SK-N-SH (cell line): ENCODE data around the gene BMP8A. TPM values are rescaled to one million over a fixed set of nuclear protein-coding genes. Genes with fewer than 3 reads are reported as not detected.

ENCODE experiments used
- CTCF ChIA-PET: fragments of 300-600, 350-600 bp; formaldehyde crosslinking; extraction: SDS; loops from one replicate; lab custom pipeline; 2021; lab: Yijun Ruan, JAX
- POLR2A ChIA-PET: fragments of 350-600 bp; sonication (Branson Sonifier 250); formaldehyde crosslinking; extraction: SDS; loops from one replicate; lab custom pipeline; 2020; ENCODE audit warnings: antibody characterized with exemption, inconsistent platforms; lab: Yijun Ruan, JAX
- DNase-seq: peaks from one replicate; pipeline ENCODE4 v3.0.0; 2012
- H2AFZ ChIP-seq: fragments of 200-600 bp; sonication (generic); 2 replicates; pipeline ENCODE4 v1.8.1; 2016; ENCODE audit warnings: antibody characterized with exemption, mild to moderate bottlenecking, low read depth
- H3F3A ChIP-seq: fragments of 200-600 bp; sonication (generic); replicated peaks from 2 replicates; pipeline ENCODE3; 2016; ENCODE audit warnings: antibody characterized with exemption, mild to moderate bottlenecking; ENCODE audit not compliant: insufficient read depth
- H3K27ac ChIP-seq, 2 experiments: fragments of 200-500 bp in 1 of 2; fragments of 200-600 bp in 1 of 2; sonication (Bioruptor generic) in 1 of 2; sonication (generic), shearing (Covaris generic) in 1 of 2; 2 replicates each; pipeline versions ENCODE4 v1.5.1 to v1.6.1; 2014 to 2016; ENCODE audit warnings: low read depth in 2 of 2, inconsistent platforms in 1 of 2, low read length in 1 of 2, mild to moderate bottlenecking in 1 of 2, mixed read lengths in 1 of 2
- H3K27me3 ChIP-seq: fragments of 200-600 bp; sonication (generic), shearing (Covaris generic); 2 replicates; pipeline ENCODE4 v1.6.1; 2016; ENCODE audit warnings: mixed run types; ENCODE audit not compliant: insufficient read depth
- H3K36me3 ChIP-seq, 2 experiments: fragments of 200-500 bp in 1 of 2; fragments of 200-600 bp in 1 of 2; sonication (Bioruptor generic) in 1 of 2; sonication (generic) in 1 of 2; replicated peaks in 1 of 2; 2 replicates each; pipeline versions ENCODE3 to v1.5.1; 2014 to 2016; ENCODE audit warnings: low read length in 1 of 2, mild to moderate bottlenecking in 1 of 2; ENCODE audit not compliant: insufficient read depth in 2 of 2, control insufficient read depth in 1 of 2
- H3K4me1 ChIP-seq, 2 experiments: fragments of 200-500 bp in 1 of 2; fragments of 200-600 bp in 1 of 2; sonication (Bioruptor generic) in 1 of 2; sonication (generic), shearing (Covaris generic) in 1 of 2; 2 replicates each; pipeline versions ENCODE4 v1.5.1 to v1.6.1; 2014 to 2016; ENCODE audit warnings: low read depth in 1 of 2, low read length in 1 of 2, mixed run types in 1 of 2; ENCODE audit not compliant: insufficient read depth in 2 of 2, control insufficient read depth in 1 of 2
- H3K4me2 ChIP-seq: fragments of 200-600 bp; sonication (generic), shearing (Covaris generic); 2 replicates; pipeline ENCODE4 v1.6.1; 2017; ENCODE audit warnings: mixed run types
- H3K4me3 ChIP-seq, 2 experiments: fragments of 200-500 bp in 1 of 2; fragments of 200-600 bp in 1 of 2; sonication (Bioruptor generic) in 1 of 2; sonication (generic), shearing (Covaris generic) in 1 of 2; 2 replicates each; pipeline versions ENCODE4 v1.5.1 to v1.8.1; 2014 to 2016; ENCODE audit warnings: low read depth in 2 of 2, inconsistent platforms in 1 of 2, low read length in 1 of 2, mild to moderate bottlenecking in 1 of 2, mixed read lengths in 1 of 2, moderate library complexity in 1 of 2
- H3K79me2 ChIP-seq: fragments of 200-600 bp; sonication (generic); 2 replicates; pipeline ENCODE4 v1.8.1; 2017; ENCODE audit warnings: mild to moderate bottlenecking; ENCODE audit not compliant: insufficient read depth
- H3K9ac ChIP-seq: fragments of 200-600 bp; sonication (generic); 2 replicates; pipeline ENCODE4 v1.6.1; 2017; ENCODE audit warnings: mixed run types
- H3K9me2 ChIP-seq: fragments of 200-600 bp; sonication (generic); 2 replicates; pipeline ENCODE4 v1.6.1; 2017; ENCODE audit warnings: mixed run types
- H3K9me3 ChIP-seq: fragments of 200-600 bp; sonication (generic); 2 replicates; pipeline ENCODE4 v1.6.1; 2017; ENCODE audit warnings: mixed run types, mild to moderate bottlenecking, moderate library complexity
- H4K20me1 ChIP-seq: fragments of 200-600 bp; sonication (generic); 2 replicates; pipeline ENCODE4 v1.6.1; 2017; ENCODE audit warnings: mild to moderate bottlenecking, mixed run types; ENCODE audit not compliant: insufficient read depth
- CTCF ChIP-seq: fragments of 200-600 bp; sonication (generic); IDR thresholded peaks from 2 replicates; pipeline ENCODE4 v1.6.1; 2017; ENCODE audit warnings: antibody characterized with exemption, mild to moderate bottlenecking, moderate library complexity
- EP300 ChIP-seq, 2 experiments: IDR thresholded peaks; 2 replicates each; pipeline versions ENCODE4 v1.4.0 to v1.6.1; 2012; ENCODE audit warnings: borderline replicate concordance in 1 of 2, low read depth in 1 of 2, low read length in 1 of 2
- FOXJ3 ChIP-seq: sonication (generic); formaldehyde crosslinking; IDR thresholded peaks from 2 replicates; pipeline ENCODE4 v1.5.1; 2020; ENCODE audit warnings: mild to moderate bottlenecking, missing genetic modification reagents
- GATA2 ChIP-seq: sonication (generic); formaldehyde crosslinking; IDR thresholded peaks from 2 replicates; pipeline ENCODE4 v1.5.0; 2020; ENCODE audit warnings: mild to moderate bottlenecking, missing genetic modification reagents
- JUND ChIP-seq: IDR thresholded peaks from 2 replicates; pipeline ENCODE4 v1.4.0; 2012
- MAX ChIP-seq: IDR thresholded peaks from 2 replicates; pipeline ENCODE4 v1.4.0; 2012; ENCODE audit warnings: low read depth
- MEF2A ChIP-seq: IDR thresholded peaks from 2 replicates; pipeline ENCODE4 v1.4.0; 2012; ENCODE audit warnings: low read depth, borderline replicate concordance
- MXI1 ChIP-seq: IDR thresholded peaks from 2 replicates; pipeline ENCODE4 v1.6.1; 2012; ENCODE audit warnings: mild to moderate bottlenecking, low read depth, low read length, improper control_type of control experiment
- NFIC ChIP-seq: IDR thresholded peaks from 2 replicates; pipeline ENCODE4 v1.4.0; 2012; ENCODE audit warnings: borderline replicate concordance
- NRF1 ChIP-seq: IDR thresholded peaks from 2 replicates; pipeline ENCODE4 v1.6.1; 2012; ENCODE audit warnings: low read depth, mild to moderate bottlenecking, low read length
- RAD21 ChIP-seq: IDR thresholded peaks from 2 replicates; pipeline ENCODE4 v1.6.1; 2012; ENCODE audit warnings: mild to moderate bottlenecking, low read length
- RCOR1 ChIP-seq: fragments of 150-350 bp; IDR thresholded peaks from 2 replicates; pipeline ENCODE4 v1.6.1; 2017; ENCODE audit warnings: antibody characterized with exemption, low read length
- REST ChIP-seq: IDR thresholded peaks from 2 replicates; pipeline ENCODE4 v1.6.1; 2012; ENCODE audit warnings: mild to moderate bottlenecking, low read depth, low read length, moderate library complexity
- SIN3A ChIP-seq: IDR thresholded peaks from 2 replicates; pipeline ENCODE4 v1.6.1; 2012; ENCODE audit warnings: low read depth, mild to moderate bottlenecking, low read length, moderate library complexity, borderline replicate concordance
- SMC3 ChIP-seq: IDR thresholded peaks from 2 replicates; pipeline ENCODE4 v1.6.1; 2012; ENCODE audit warnings: low read depth, low read length, improper control_type of control experiment
- TEAD4 ChIP-seq: IDR thresholded peaks from 2 replicates; pipeline ENCODE4 v1.4.0; 2012; ENCODE audit warnings: mild to moderate bottlenecking, borderline replicate concordance; ENCODE audit not compliant: insufficient read depth
- USF2 ChIP-seq: fragments of 150-350 bp; IDR thresholded peaks from 2 replicates; pipeline ENCODE4 v1.6.1; 2017; ENCODE audit warnings: antibody characterized with exemption, low read length, low read depth, borderline replicate concordance
- YY1 ChIP-seq: IDR thresholded peaks from 2 replicates; pipeline ENCODE4 v1.4.0; 2012; ENCODE audit warnings: low read depth, mild to moderate bottlenecking
- WGBS: methylation state at CpG from one replicate; pipeline ENCODE4 v1.1.6; 2017; ENCODE audit warnings: low lambda C conversion rate; 5-methylcytosine and 5-hydroxymethylcytosine counted together
- polyA plus RNA-seq, 3 experiments: library from polyadenylated mRNA; depleted of rRNA; stranded (reverse); fragments of >200 nt; gene quantifications; 2 replicates each; pipeline ENCODE4 v1.2.3, GENCODE V29; 2012

BMP8A gene
- polyA plus RNA-seq, 1 of the 3 experiments (the other 2 are of a cell fraction): 0.16 TPM

GRCh38 chr1:39561279-39561678 is 69.8 kb downstream of the BMP8A start:
- Histone ChIP-seq H4K20me1 (peaks cover 23% of the 10 kb centered on the region), H3K36me3 (peaks cover 59 to 64% of the 10 kb centered on the region in 2 experiments)
- POLR2A ChIA-PET: interaction anchor here (1.2 kb wide), 1 partner anchor 13 kb away, joined by 3 read pairs; no protein-coding TSS in a partner anchor

GRCh38 chr1:39562886-39563285 is 71.5 kb downstream of the BMP8A start:
- Histone ChIP-seq H3K79me2 (peaks cover 23% of the 10 kb centered on the region), H3K27ac (no peak overlapping the region), H2AFZ (no peak overlapping the region), H3K9me2 (no peaks in the 10 kb centered on the region), H3K4me1 (no peaks in the 10 kb centered on the region; a peak in 1 of 4 replicates), H3K36me3 (peaks cover 75 to 80% of the 10 kb centered on the region in 2 experiments), H3K4me3 (no peak overlapping the region), H4K20me1 (peaks cover 32% of the 10 kb centered on the region), H3F3A (peaks cover 21% of the 10 kb centered on the region), H3K9me3 (no peaks in the 10 kb centered on the region), H3K9ac (no peak overlapping the region), H3K4me2 (no peak overlapping the region), H3K27me3 (no peaks in the 10 kb centered on the region)
- ChIA-PET POLR2A (interaction anchor here (1.3 kb wide), 1 partner anchor 11 kb away, joined by 6 read pairs; no protein-coding TSS in a partner anchor), CTCF (no interaction called here)
- 94% methylated on average over 3 of the region's 3 CpGs for WGBS
- no peak for DNase-seq
- TF ChIP-seq CTCF: no peak
- TF ChIP-seq SIN3A: no peak
- TF ChIP-seq JUND: no peak
- no peak for TF ChIP-seq MEF2A
- no peak for TF ChIP-seq EP300 (IDR thresholded peaks at IDR 0.05; ENCODE audit: borderline replicate concordance in 1 of 2, low read depth in 1 of 2, low read length in 1 of 2)
- TF ChIP-seq GATA2: no peak
- TF ChIP-seq USF2: no peak
- no peak for TF ChIP-seq REST
- TF ChIP-seq NRF1: no peak
- no peak for TF ChIP-seq RAD21
- no peak for TF ChIP-seq TEAD4
- TF ChIP-seq SMC3: no peak
- no peak for TF ChIP-seq MXI1
- no peak for TF ChIP-seq FOXJ3 (CRISPR knock-in tag)
- TF ChIP-seq YY1: no peak

More at GRCh38 chr1:39561279-39561678, 69.8 kb downstream of the BMP8A start:
- TF ChIP-seq NRF1: no peak
- no peak for TF ChIP-seq NFIC
- TF ChIP-seq USF2: no peak
- no peak for TF ChIP-seq SIN3A
- no peak for TF ChIP-seq MAX
- TF ChIP-seq RCOR1: no peak
- no peak for TF ChIP-seq FOXJ3 (CRISPR knock-in tag)
- H3K4me1 ChIP-seq: no peaks in the 10 kb centered on the region; a peak in 1 of 4 replicates
- no peak overlapping the region for H3K4me3 ChIP-seq
- H3K9me3 ChIP-seq: no peaks in the 10 kb centered on the region
- no peak overlapping the region for H2AFZ ChIP-seq
- H3K27me3 ChIP-seq: no peaks in the 10 kb centered on the region
- H3K79me2 ChIP-seq: peaks cover 13% of the 10 kb centered on the region
- CTCF ChIA-PET: no interaction called here
- no peak overlapping the region for H3K4me2 ChIP-seq
- peaks cover 21% of the 10 kb centered on the region for H3F3A ChIP-seq
- WGBS: 92% methylated on average over 1 of the region's 1 CpG
- DNase-seq: no peak
- H3K9me2 ChIP-seq: no peaks in the 10 kb centered on the region
- H3K9ac ChIP-seq: no peak overlapping the region
- H3K27ac ChIP-seq: no peak overlapping the region
